Activated T-cell treated with anti-CD3 and anti-CD28 coated beads for 24 hours (primary cell): Measurements from ENCODE around the gene SSBP4.
A peak's percentile ranks its signal among the peaks of the same experiment; 100 is the strongest.

Experiments
- DNase-seq: peaks from one replicate; pipeline ENCODE4 v3.0.0-alpha.2; 2020; ENCODE audit warnings: low read depth

Gene SSBP4

GRCh38 chr19:18433015-18433691 lies 14.0 kb downstream of the SSBP4 start:
- no peak for DNase-seq

GRCh38 chr19:18433735-18434398 lies 14.7 kb downstream of the SSBP4 start:
- DNase-seq: no peak

- no peak for DNase-seq
Observed at GRCh38 chr19:18434411-18435175, 15.4 kb downstream of the SSBP4 start.

- no peak for DNase-seq
Observed at GRCh38 chr19:18435178-18435841, 16.1 kb downstream of the SSBP4 start.

- no peak for DNase-seq
Observed at GRCh38 chr19:18435842-18436670, 16.9 kb downstream of the SSBP4 start.

- DNase-seq: peak; percentile 61
Observed at GRCh38 chr19:18436671-18437490, 17.7 kb downstream of the SSBP4 start.

- no peak for DNase-seq
Observed at GRCh38 chr19:18437491-18438330, 18.5 kb downstream of the SSBP4 start, which contains the start of gene ISYNA1. Gene ISYNA1, minus strand, starts transcription at chr19:18438133. Its CDS starts 154 bp downstream, at chr19:18437979.

- no peak for DNase-seq
Observed at GRCh38 chr19:18438331-18439024, 19.3 kb downstream of the SSBP4 start.

GRCh38 chr19:18439025-18439909 lies 20.1 kb downstream of the SSBP4 start:
- DNase-seq: no peak

- no peak for DNase-seq
Observed at GRCh38 chr19:18439910-18440237, 20.7 kb downstream of the SSBP4 start.

- no peak for DNase-seq
Observed at GRCh38 chr19:18440415-18440877, 21.2 kb downstream of the SSBP4 start.

- no peak for DNase-seq
Observed at GRCh38 chr19:18440936-18441803, 22.0 kb downstream of the SSBP4 start.

- no peak for DNase-seq
Observed at GRCh38 chr19:18441804-18442788, 22.9 kb downstream of the SSBP4 start.

GRCh38 chr19:18442941-18443340 lies 23.7 kb downstream of the SSBP4 start:
- no peak for DNase-seq

- no peak for DNase-seq
Observed at GRCh38 chr19:18443406-18443805, 24.2 kb downstream of the SSBP4 start.

GRCh38 chr19:18443831-18444230 lies 24.6 kb downstream of the SSBP4 start:
- no peak for DNase-seq
